ENCODE measurements around the gene NAALADL2.

NAALADL2 gene

DNA sequence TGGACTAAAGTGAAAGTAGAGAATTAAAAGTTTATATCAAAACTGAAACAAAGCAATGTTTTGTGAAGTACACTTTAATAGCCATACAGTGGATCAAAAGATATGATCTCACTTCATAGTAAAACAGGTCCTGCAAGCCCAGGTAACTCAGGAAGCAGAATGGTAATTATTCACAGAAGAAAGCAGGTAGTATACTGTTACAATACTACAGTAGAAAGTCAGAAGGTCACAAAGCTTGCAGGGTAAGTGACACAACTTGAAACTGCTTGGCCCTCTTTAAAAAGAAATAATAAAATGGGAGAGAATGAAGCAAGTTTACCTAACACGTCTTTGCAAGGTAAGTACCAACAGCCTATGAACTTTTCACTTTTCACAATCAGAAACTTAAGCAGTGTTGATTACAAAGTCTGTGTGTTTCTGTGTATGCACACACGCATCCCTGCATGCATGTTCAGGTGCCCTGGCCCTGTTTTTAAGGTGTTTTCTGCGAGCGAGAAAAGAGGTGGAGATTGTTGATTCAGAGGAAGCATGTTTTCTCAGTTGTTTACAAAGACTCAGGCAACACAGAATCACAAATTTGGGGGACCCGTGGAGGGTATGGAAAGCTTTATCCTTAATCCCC lies at the start of gene NAALADL2:
Gene NAALADL2 (plus strand): TSS at position 221 of the 622 bp plus-strand sequence.
- no peak for DNase-seq

- DNase-seq = no peak
Measured at GRCh38 chr3:174810254-174810653, 48.9 kb upstream of the NAALADL2 start.

DNA sequence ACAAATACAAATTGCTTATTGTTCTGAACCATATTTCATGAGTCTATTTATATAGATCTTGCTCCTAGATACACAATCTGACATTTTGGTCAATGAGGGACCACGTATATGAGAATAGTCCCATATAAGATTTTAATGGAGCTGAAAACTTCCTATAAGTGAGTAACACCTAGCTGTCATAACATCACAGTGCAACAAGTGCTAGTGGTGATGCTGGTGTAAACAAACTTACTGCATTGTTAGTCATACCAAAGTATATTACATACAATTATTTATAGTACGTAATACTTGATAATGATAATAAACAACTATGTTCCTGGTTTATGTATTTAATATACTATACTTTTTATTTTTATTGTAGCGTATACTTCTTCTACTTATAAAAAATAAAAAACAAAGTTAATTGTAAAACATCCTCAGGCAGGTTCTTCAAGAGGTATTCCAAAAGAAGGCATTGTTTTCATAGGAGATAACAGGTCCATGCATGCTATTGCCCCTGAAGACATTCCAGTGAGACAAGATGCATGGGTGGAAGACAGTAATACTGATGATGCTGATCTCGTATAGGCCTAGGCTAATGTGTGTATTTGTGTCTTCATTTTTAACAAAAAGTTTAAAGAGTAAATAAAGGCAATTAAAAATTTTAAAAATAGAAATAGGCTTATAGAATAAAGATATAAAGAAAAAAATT lies 46.8 kb upstream of the NAALADL2 start:
- DNase-seq = no peak

DNA sequence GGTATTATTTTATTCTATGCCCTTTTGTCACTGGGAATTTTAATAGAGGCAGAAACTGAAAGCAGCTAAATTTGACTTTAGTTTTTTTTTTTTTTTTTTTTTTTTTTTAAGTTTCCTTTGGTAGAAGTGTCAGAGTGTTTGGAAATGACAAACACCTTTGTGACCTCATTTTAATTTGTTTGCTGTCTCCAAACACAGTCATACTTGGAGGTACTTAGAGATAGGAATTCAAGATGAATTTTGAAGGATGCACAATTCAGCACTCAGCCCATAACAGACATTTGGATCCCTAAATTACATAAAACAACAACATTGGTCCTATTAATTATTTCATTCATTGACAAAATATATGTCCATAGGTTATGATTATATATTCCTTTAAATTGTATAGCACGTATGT lies 43.4 kb upstream of the NAALADL2 start:
- no peak for DNase-seq

- DNase-seq = no peak
Measured at GRCh38 chr3:174820885-174821284, 38.2 kb upstream of the NAALADL2 start.

DNA sequence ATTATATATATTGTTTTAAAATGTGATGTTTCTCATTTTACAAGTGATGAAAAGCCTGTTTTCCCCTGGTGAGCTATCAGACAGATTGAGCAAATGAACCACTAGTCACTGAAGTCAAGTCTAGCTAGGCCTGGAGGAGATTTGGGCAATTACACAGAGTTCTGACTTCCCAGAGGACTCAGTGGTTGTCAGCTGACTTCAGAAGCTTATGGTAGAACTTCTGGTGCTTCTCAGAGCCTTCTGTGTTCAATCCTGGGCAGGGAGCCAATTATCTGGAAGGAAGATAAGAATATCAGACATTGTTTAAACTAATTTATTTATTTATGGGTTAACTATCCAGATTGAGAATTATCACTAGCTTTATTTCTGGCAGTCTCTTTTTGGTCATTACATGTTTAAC lies 37.7 kb upstream of the NAALADL2 start:
- no peak for DNase-seq

GRCh38 chr3:174822320-174822719 lies 36.8 kb upstream of the NAALADL2 start:
- DNase-seq = no peak

DNA sequence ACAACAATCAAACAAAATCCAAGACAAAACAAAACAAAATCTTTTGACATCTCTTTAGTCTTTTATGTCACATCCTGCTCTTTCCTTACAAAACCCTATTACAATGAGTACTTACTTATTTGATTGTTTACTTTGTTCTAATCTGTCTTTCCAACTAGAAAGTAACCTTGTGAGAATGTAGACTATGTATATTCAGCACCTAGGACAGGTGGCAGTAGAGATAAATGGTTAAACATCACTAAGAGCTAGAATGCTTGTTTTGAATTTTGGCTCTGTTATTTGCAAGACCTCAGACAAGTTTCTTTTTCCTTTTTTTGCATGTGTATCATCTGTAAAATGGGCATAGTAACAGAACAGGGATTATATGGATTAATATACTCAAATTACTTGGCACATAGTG lies 33.1 kb upstream of the NAALADL2 start:
- DNase-seq = no peak

GRCh38 chr3:174844746-174845145 lies 14.4 kb upstream of the NAALADL2 start:
- DNase-seq = no peak

DNA sequence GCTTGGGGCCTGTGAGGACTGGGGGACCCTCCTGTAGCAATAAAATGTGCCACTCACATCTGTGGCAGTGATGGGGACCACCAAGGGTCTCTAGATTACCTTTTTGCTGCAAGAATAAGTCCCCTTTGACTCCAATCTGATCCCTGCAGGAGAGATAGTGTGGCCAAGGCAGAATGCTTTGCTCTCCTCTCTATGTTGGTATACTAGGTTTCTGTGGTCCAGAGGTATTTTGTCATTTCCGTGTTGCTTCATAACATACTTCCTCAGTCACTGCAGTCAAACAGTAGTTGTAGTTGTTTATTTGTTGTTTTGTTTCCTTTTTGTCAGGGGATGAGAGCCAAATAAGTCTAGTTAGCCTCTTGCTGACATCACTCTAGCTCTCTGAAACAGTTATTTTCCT lies 13.1 kb upstream of the NAALADL2 start:
- DNase-seq = no peak

- DNase-seq = no peak
Measured at GRCh38 chr3:174854987-174855386, 4.1 kb upstream of the NAALADL2 start.

DNA sequence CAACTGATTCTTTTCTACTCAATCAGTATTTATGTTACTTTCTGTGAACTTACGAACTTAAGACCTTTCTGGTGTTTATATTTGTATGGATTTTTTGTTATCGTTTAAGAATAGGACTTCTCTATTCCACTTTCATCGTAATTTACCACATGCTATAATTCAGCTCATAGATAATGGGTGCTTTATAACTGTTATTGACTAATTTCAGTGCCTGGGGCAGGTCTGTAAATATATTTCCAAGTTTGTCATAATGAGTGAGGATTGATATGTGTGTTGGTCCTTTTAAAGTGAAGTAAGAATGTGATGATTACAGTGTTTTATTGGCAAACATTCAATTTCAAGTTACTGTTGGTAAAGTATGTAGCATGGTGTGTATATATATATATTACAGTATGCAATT lies 1.8 kb upstream of the NAALADL2 start:
- no peak for DNase-seq

DNA sequence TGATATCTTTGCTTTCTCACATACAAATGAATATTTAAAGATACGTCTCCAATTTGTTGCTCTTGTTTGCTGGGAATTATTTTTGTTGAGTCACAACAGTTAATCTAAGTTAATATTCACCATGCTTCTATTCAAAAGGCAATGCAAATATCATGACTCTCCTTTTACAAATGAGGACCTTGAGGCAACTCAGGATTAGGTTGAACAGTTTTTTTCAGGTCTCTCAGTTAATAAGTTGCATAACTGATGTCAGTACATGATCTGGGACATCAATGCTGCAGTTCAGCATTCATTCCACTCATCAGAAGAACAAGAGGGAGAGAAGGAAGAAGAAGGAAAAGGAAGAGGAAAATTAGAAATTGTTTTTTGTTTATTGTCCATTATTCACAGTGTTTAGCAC lies 781 bp upstream of the NAALADL2 start:
- DNase-seq = no peak

DNA sequence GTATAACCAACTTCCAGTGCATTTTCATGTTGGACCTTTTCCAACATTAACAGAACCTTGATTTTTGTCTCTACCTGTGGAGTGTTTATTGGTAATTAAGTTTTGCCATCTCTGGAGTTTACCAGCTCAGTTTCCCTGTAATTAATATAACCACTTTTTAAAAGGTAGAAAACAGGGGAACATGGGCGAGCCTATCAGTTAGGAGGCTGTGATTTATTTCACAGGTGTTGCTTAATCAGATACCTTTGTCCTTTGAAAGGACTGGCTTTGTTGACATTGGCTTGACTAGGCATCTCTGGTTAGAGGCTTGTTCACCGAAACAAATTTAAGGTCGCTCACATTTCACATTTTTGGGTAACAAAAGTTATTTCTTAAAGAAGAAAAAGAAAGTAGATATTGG lies 622 bp downstream of the NAALADL2 start:
- no peak for DNase-seq

DNA sequence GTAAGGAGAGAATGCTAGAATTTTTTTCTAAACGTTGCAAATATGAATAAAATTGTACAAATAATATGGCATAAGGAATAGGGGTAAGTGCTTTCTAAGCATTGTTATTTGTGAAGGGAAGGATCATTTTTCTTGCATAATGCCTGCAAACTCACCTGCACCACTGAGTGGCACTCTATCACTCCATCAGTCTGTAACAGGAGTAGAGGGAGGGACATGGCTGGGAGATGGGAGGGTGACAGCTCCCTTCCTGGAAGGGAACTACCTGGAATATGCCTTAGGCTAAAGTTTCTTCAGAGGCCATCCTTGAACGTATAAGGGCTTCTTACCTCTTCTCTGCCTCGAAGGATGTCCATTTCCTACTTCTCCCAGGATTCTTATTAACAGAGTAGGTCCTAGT lies 3.0 kb downstream of the NAALADL2 start:
- DNase-seq = no peak

DNA sequence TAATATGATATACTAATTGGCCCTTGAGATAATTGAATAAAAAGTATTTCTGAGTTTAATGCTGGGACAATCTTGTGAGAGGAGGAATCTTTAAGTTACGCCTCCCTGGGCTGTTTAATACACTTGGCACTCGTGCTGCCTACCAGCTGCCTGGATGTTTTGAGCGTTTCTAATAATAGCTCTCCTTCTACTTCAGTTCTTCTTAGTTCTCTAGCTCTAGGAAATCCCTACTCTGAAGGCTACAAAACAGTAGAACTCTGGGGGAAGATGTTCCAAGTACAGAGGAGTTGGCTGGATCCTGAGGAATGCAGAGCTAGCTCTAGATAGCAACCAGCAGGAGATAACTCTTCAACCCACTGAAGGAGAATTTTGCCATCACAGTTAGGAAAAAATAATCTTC lies 3.5 kb downstream of the NAALADL2 start:
- DNase-seq = no peak

- DNase-seq = no peak
Measured at GRCh38 chr3:174863488-174863887, 4.4 kb downstream of the NAALADL2 start.

DNA sequence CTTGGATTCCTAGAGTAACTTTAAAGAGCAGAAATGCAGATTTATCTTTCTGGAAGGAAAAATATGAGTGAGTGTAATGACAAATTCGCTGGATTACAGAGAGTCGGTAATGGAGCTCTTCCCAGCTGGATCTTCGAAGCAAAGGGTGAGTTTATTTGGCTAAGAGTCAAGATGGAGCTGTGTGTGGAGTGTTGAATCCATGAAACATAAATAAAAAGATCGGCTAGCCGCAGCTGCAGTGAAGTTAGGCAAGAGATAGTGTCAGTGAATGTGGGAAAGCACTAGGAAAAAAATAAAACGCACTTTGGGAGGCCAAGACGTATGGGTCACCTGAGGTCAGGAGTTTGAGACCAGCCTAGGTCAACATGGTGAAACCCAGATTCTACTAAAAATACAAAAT lies 10.3 kb downstream of the NAALADL2 start:
- DNase-seq = no peak

GRCh38 chr3:174873832-174874657 lies 14.9 kb downstream of the NAALADL2 start:
- DNase-seq = no peak

GRCh38 chr3:174882789-174883188 lies 23.7 kb downstream of the NAALADL2 start:
- no peak for DNase-seq

DNA sequence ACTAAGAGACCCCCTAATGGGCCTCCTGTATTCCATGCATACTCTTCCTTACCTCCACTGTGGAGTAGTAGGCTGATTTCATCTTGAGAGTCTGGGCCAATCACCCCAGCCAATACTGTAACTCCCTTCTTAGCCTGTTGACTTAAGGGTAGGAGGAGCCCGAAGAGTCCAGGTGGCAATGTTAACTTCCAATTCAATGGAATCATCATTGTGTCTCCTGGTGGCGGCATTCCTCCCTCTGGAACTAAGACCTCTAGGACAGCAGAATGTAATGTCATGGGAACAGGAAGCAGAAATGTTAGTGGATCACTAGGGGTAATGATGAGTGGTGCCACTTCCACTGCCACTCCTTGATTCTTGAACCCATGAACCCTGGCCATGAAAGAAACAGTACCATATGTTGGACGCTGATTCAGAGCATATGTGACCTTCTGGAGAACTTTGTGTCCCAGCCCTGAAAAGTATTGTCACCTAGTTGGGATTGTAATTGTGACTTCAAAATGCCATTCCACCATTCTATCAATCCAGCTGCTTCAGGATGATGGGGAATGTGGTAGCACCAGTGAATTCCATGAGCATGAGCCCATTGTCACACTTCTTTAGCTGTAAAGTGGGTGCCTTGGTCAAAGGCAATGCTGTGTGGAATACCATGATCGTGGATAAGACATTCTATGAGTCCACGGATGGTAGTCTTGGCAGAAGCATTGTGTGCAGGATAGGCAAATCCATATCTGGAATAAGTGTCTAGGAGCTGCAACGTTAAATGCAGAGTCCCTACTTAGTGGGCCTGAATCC lies 24.9 kb downstream of the NAALADL2 start:
- DNase-seq = no peak

DNA sequence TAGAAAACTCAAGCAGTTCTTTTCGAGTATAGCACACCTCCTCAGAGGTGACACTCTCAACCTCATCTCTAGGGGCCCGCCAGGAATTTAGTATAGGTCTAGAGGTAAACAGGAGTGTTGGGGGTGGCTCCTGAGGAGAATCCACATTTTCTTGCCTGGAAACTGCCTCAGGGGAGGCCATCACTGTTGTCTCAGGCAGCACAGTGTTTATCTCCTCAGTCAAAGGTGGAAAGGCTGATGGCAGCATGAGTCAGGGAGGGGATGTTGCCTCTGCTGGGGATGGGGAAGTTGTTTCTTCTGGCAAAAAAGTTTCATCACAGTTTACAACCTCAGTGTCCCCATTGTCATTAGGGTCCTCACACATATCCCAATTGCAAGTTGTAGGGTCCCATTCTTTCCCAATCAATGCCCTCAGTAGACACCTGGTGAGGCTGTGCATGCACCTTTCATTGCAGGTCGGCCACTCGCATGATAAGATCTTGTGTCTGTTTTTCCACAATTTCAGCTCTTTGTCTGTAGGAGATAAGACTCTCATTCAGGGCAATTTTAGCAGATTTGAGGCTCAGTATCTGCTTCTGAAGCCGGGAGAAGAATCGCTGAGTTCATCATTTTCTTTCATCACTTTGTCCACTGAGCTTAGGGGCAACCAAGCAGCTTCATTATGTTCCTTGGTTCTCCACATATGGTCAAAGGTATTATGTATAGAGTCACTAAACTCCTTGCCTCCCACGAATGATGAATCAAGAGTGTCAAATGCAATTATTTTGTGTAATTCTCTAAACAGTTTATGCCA lies 25.8 kb downstream of the NAALADL2 start:
- no peak for DNase-seq

All from activated naive CD4-positive, alpha-beta T cell (primary cell).